Measurements from ENCODE around the gene KRTAP1-3. TPM values are rescaled to one million over a fixed set of nuclear protein-coding genes. Genes with fewer than 3 reads are reported as not detected.

Gene KRTAP1-3
- total and polyA plus RNA-seq, 2 donors (not counting 1 experiment from before 2014, with no cell fraction given), result not detected

GRCh38 chr17:40984226-40984625, 50.4 kb downstream of the KRTAP1-3 start, which contains the start of gene KRT40:
Gene KRT40, minus strand, starts transcription at chr17:40984326. Its CDS starts 53 bp downstream, at chr17:40984273.
- Histone ChIP-seq H4K20me1 (ENCODE audit: control insufficient read depth, extremely low read depth, insufficient read depth, low read length) (no peaks in the 10 kb centered on the region), H3K27ac (ENCODE audit: insufficient read depth, low read length) (no peak within 1 kb of the TSS), H3K4me1 (ENCODE audit: control insufficient read depth, extremely low read depth, insufficient read depth, low read length) (peaks cover 6% of the 10 kb centered on the region), H3K36me3 (ENCODE audit: control insufficient read depth, insufficient read depth, low read length) (no peaks in the 10 kb centered on the region), H2AFZ (ENCODE audit: low read length) (no peak within 1 kb of the TSS), H3K9me3 (ENCODE audit: control insufficient read depth, insufficient read depth, low read depth, low read length) (no peaks in the 10 kb centered on the region), H3K4me2 (ENCODE audit: extremely low read depth, insufficient read depth, low read length) (no peak within 1 kb of the TSS), H3K79me2 (ENCODE audit: control insufficient read depth, insufficient read depth, low read length) (no peaks in the 10 kb centered on the region), H3K9ac (ENCODE audit: insufficient read depth, low read length) (no peak within 1 kb of the TSS), H3K4me3 (replicated peaks in 1 of 4; ENCODE audit: control extremely low read depth in 1 of 4, insufficient read depth in 1 of 4, low read depth in 3 of 4, low read length in 4 of 4) (no peak within 1 kb of the TSS), H3K27me3 (ENCODE audit: control insufficient read depth, insufficient read depth, low read length) (no peaks in the 10 kb centered on the region)
- no peak for DNase-seq (ENCODE audit: low read depth in 2 of 2)
- TF ChIP-seq, protein P1, sequence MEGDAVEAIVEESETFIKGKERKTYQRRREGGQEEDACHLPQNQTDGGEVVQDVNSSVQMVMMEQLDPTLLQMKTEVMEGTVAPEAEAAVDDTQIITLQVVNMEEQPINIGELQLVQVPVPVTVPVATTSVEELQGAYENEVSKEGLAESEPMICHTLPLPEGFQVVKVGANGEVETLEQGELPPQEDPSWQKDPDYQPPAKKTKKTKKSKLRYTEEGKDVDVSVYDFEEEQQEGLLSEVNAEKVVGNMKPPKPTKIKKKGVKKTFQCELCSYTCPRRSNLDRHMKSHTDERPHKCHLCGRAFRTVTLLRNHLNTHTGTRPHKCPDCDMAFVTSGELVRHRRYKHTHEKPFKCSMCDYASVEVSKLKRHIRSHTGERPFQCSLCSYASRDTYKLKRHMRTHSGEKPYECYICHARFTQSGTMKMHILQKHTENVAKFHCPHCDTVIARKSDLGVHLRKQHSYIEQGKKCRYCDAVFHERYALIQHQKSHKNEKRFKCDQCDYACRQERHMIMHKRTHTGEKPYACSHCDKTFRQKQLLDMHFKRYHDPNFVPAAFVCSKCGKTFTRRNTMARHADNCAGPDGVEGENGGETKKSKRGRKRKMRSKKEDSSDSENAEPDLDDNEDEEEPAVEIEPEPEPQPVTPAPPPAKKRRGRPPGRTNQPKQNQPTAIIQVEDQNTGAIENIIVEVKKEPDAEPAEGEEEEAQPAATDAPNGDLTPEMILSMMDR (conservative IDR thresholded peaks at IDR 0.05 in 1 of 2, IDR thresholded peaks at IDR 0.05 in 1 of 2; ENCODE audit: low read depth in 1 of 2, low read length in 2 of 2), result no peak
- TF ChIP-seq EZH2 (IDR thresholded peaks at IDR 0.05; ENCODE audit: low read length, missing control alignments), result no peak

Other genes starting within 250 kb of the KRTAP1-3 start
Only the 30 nearest of the 37 such genes appear.
- not detected in 2 replicates for gene KRT12, start 167.7 kb downstream of the KRTAP1-3 start, total RNA-seq
- gene KRT12, start 167.7 kb downstream of the KRTAP1-3 start, polyA plus RNA-seq, result not detected in 2 replicates
- gene KRT20, start 149.6 kb downstream of the KRTAP1-3 start, total RNA-seq, result not detected in 2 replicates
- gene KRT20, start 149.6 kb downstream of the KRTAP1-3 start, polyA plus RNA-seq, result not detected in 2 replicates
- not detected in 2 replicates for gene KRT23, start 97.2 kb downstream of the KRTAP1-3 start, total RNA-seq
- 0.11 and 0.17 TPM in 2 replicates for gene KRT23, start 97.2 kb downstream of the KRTAP1-3 start, polyA plus RNA-seq
- 0.26 and 0.33 TPM in 2 replicates for gene KRT39, start 67.9 kb downstream of the KRTAP1-3 start, total RNA-seq
- gene KRT39, start 67.9 kb downstream of the KRTAP1-3 start, polyA plus RNA-seq, result 0.19 and 0.22 TPM in 2 replicates
- gene KRT40, start 50.5 kb downstream of the KRTAP1-3 start, total RNA-seq, result not detected in 2 replicates
- gene KRT40, start 50.5 kb downstream of the KRTAP1-3 start, polyA plus RNA-seq, result 0.03 and 0.05 TPM in 2 replicates
- gene KRTAP3-3, start 40.7 kb downstream of the KRTAP1-3 start, total RNA-seq, result not detected in 2 replicates
- gene KRTAP3-3, start 40.7 kb downstream of the KRTAP1-3 start, polyA plus RNA-seq, result not detected in 2 replicates
- not detected in 2 replicates for gene KRTAP3-2, start 35.0 kb downstream of the KRTAP1-3 start, total RNA-seq
- gene KRTAP3-2, start 35.0 kb downstream of the KRTAP1-3 start, polyA plus RNA-seq, result not detected in 2 replicates
- not detected in 2 replicates for gene KRTAP3-1, start 25.7 kb downstream of the KRTAP1-3 start, total RNA-seq
- not detected in 2 replicates for gene KRTAP3-1, start 25.7 kb downstream of the KRTAP1-3 start, polyA plus RNA-seq
- gene KRTAP1-5, start 7.7 kb downstream of the KRTAP1-3 start, total RNA-seq, result 0.17 TPM in 1 of 2 replicates, not detected in the other
- 6.2 and 6.3 TPM in 2 replicates for gene KRTAP1-5, start 7.7 kb downstream of the KRTAP1-3 start, polyA plus RNA-seq
- not detected in 2 replicates for gene KRTAP1-4, start 4.7 kb downstream of the KRTAP1-3 start, total RNA-seq
- gene KRTAP1-4, start 4.7 kb downstream of the KRTAP1-3 start, polyA plus RNA-seq, result not detected in 2 replicates
- gene KRTAP1-1, start 6.6 kb upstream of the KRTAP1-3 start, total RNA-seq, result not detected in 2 replicates
- 0.25 and 0.64 TPM in 2 replicates for gene KRTAP1-1, start 6.6 kb upstream of the KRTAP1-3 start, polyA plus RNA-seq
- gene KRTAP2-1, start 12.4 kb upstream of the KRTAP1-3 start, total RNA-seq, result not detected in 2 replicates
- gene KRTAP2-1, start 12.4 kb upstream of the KRTAP1-3 start, polyA plus RNA-seq, result not detected in 2 replicates
- gene KRTAP2-2, start 20.4 kb upstream of the KRTAP1-3 start, total RNA-seq, result not detected in 2 replicates
- gene KRTAP2-2, start 20.4 kb upstream of the KRTAP1-3 start, polyA plus RNA-seq, result not detected in 2 replicates
- not detected in 2 replicates for gene KRTAP2-3, start 25.2 kb upstream of the KRTAP1-3 start, total RNA-seq
- 0.84 and 2.6 TPM in 2 replicates for gene KRTAP2-3, start 25.2 kb upstream of the KRTAP1-3 start, polyA plus RNA-seq
- gene KRTAP2-4, start 31.0 kb upstream of the KRTAP1-3 start, total RNA-seq, result not detected in 2 replicates
- not detected in 2 replicates for gene KRTAP2-4, start 31.0 kb upstream of the KRTAP1-3 start, polyA plus RNA-seq
- gene KRTAP4-7, start 49.3 kb upstream of the KRTAP1-3 start, total RNA-seq, result not detected in 2 replicates
- not detected in 2 replicates for gene KRTAP4-7, start 49.3 kb upstream of the KRTAP1-3 start, polyA plus RNA-seq
- gene KRTAP4-8, start 63.3 kb upstream of the KRTAP1-3 start, total RNA-seq, result not detected in 2 replicates
- gene KRTAP4-8, start 63.3 kb upstream of the KRTAP1-3 start, polyA plus RNA-seq, result not detected in 2 replicates
- gene KRTAP4-16, start 67.3 kb upstream of the KRTAP1-3 start, total RNA-seq, result not detected in 2 replicates
- gene KRTAP4-16, start 67.3 kb upstream of the KRTAP1-3 start, polyA plus RNA-seq, result not detected in 2 replicates
- not detected in 2 replicates for gene KRTAP4-9, start 70.5 kb upstream of the KRTAP1-3 start, total RNA-seq
- not detected in 2 replicates for gene KRTAP4-9, start 70.5 kb upstream of the KRTAP1-3 start, polyA plus RNA-seq
- not detected in 2 replicates for gene KRTAP4-11, start 83.5 kb upstream of the KRTAP1-3 start, total RNA-seq
- gene KRTAP4-11, start 83.5 kb upstream of the KRTAP1-3 start, polyA plus RNA-seq, result not detected in 2 replicates
- gene KRTAP4-12, start 89.3 kb upstream of the KRTAP1-3 start, total RNA-seq, result not detected in 2 replicates
- gene KRTAP4-12, start 89.3 kb upstream of the KRTAP1-3 start, polyA plus RNA-seq, result 0.23 TPM in 1 of 2 replicates, not detected in the other
- not detected in 2 replicates for gene KRTAP4-6, start 105.7 kb upstream of the KRTAP1-3 start, total RNA-seq
- gene KRTAP4-6, start 105.7 kb upstream of the KRTAP1-3 start, polyA plus RNA-seq, result not detected in 2 replicates
- not detected in 2 replicates for gene KRTAP4-5, start 115.0 kb upstream of the KRTAP1-3 start, total RNA-seq
- gene KRTAP4-5, start 115.0 kb upstream of the KRTAP1-3 start, polyA plus RNA-seq, result not detected in 2 replicates
- gene KRTAP4-4, start 125.9 kb upstream of the KRTAP1-3 start, total RNA-seq, result not detected in 2 replicates
- gene KRTAP4-4, start 125.9 kb upstream of the KRTAP1-3 start, polyA plus RNA-seq, result not detected in 2 replicates
- gene KRTAP4-3, start 133.3 kb upstream of the KRTAP1-3 start, total RNA-seq, result not detected in 2 replicates
- not detected in 2 replicates for gene KRTAP4-3, start 133.3 kb upstream of the KRTAP1-3 start, polyA plus RNA-seq
- not detected in 2 replicates for gene KRTAP4-2, start 143.3 kb upstream of the KRTAP1-3 start, total RNA-seq
- not detected in 2 replicates for gene KRTAP4-2, start 143.3 kb upstream of the KRTAP1-3 start, polyA plus RNA-seq
- not detected in 2 replicates for gene KRTAP4-1, start 150.0 kb upstream of the KRTAP1-3 start, total RNA-seq
- gene KRTAP4-1, start 150.0 kb upstream of the KRTAP1-3 start, polyA plus RNA-seq, result not detected in 2 replicates
- gene KRTAP9-1, start 155.0 kb upstream of the KRTAP1-3 start, total RNA-seq, result not detected in 2 replicates
- gene KRTAP9-1, start 155.0 kb upstream of the KRTAP1-3 start, polyA plus RNA-seq, result not detected in 2 replicates
- gene KRTAP9-2, start 191.8 kb upstream of the KRTAP1-3 start, total RNA-seq, result not detected in 2 replicates
- not detected in 2 replicates for gene KRTAP9-2, start 191.8 kb upstream of the KRTAP1-3 start, polyA plus RNA-seq
- not detected in 2 replicates for gene KRTAP9-3, start 197.6 kb upstream of the KRTAP1-3 start, total RNA-seq
- not detected in 2 replicates for gene KRTAP9-3, start 197.6 kb upstream of the KRTAP1-3 start, polyA plus RNA-seq

All from fibroblast of lung (primary cell).